Stimulated activated CD8-positive, alpha-beta memory T cell treated with anti-CD3 and anti-CD28 coated beads, Interleukin-12 subunit alpha, Interleukin-12 subunit beta, amount 100 ng/mL, for 1 hour (primary cell): ENCODE measurements around the gene TBC1D8.
"Not testable (repeated sequence)": the region's sequence is repeated elsewhere in the genome, so short reads cannot be mapped to it uniquely, and the experiment has no call there.

ENCODE experiments used
- DNase-seq: peaks from one replicate; pipeline ENCODE4 v3.0.0-alpha.2; 2020; ENCODE audit warnings: low read depth

Gene TBC1D8

GRCh38 chr2:101151146-101151858 lies at the start of gene TBC1D8:
TBC1D8 (minus strand) TSS chr2:101151382; CDS start chr2:101151253, 129 bp downstream.
- DNase-seq, result peak; percentile 24

DNA sequence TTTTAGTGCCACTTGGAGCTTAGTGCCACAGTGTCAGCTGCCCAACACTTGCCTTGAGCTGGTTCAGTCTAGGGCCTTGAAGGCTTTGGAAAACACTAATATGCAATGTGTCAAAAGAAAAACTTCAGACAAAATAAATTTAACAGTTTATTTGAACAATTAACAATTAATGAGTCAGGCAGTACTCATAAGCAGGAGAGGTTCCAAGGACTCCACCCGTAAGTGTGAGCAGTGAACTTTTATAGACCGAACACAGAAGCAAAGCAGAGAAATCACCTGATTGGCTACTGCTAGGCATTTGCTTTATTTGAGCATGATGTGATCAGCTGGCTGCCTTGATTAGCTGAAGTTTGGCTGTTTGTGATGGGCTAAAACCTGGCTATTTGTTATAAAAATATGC lies 49.5 kb upstream of the TBC1D8 start:
- no peak for DNase-seq

GRCh38 chr2:101199251-101199791 lies 48.1 kb upstream of the TBC1D8 start:
- no peak for DNase-seq

- no peak for DNase-seq
These were observed 46.6 kb upstream of the TBC1D8 start for GRCh38 chr2:101197814-101198213.

DNA sequence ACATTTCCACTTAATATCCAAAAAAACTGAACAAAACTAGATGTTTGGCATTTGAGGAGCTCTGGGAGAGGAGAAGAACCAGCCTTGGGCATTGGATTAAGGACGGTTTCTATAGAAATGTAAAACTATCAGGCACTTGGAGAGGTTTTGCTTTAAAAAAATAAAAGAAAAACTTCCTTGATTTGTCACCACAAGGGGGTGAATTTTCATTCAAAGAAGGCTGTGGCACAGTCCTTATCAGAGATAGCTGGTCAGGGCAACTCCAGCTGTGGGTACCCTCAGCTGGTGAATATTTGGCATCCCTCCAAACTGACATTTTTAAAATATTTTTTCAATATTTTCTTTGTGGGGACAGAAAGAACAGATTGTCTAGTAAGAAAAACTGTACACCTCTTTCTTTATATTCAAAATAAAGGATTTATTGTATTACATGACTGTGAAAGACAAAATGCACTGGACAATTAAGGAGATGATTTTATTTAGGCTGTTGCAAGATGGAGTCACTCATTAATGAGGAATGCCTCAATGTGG lies 46.1 kb upstream of the TBC1D8 start:
- DNase-seq, result no peak

- DNase-seq, result no peak
These were observed 44.9 kb upstream of the TBC1D8 start for GRCh38 chr2:101195871-101196661.

DNA sequence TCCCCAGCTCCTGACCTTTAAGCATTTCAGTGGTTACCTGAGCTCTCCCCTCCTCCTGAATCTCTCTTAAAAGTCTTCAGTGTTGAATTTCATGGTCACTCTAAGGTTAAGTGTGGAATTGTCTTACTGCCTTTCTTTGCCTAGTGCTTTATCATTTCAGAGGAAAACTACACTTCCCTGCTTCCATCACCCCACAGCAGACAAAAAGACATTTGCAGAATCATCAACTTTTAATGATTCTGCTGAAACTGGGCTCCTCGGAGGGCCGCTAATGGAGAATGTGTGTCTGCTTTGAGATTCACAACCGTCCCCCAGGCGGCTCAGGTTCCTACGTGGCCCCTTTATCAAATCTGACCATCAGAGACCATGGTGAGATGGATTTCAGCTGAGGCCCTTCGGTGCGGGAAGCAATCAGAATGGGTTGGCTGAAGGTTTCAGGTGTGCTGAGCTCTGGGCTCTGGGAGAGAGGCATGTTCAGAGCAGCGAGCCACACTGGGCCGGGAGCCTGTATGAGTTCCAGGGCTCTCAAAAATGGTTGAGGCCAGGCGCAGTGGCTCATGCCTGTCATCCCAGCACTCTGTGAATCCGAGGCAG lies 41.9 kb upstream of the TBC1D8 start:
- DNase-seq, result no peak

DNA sequence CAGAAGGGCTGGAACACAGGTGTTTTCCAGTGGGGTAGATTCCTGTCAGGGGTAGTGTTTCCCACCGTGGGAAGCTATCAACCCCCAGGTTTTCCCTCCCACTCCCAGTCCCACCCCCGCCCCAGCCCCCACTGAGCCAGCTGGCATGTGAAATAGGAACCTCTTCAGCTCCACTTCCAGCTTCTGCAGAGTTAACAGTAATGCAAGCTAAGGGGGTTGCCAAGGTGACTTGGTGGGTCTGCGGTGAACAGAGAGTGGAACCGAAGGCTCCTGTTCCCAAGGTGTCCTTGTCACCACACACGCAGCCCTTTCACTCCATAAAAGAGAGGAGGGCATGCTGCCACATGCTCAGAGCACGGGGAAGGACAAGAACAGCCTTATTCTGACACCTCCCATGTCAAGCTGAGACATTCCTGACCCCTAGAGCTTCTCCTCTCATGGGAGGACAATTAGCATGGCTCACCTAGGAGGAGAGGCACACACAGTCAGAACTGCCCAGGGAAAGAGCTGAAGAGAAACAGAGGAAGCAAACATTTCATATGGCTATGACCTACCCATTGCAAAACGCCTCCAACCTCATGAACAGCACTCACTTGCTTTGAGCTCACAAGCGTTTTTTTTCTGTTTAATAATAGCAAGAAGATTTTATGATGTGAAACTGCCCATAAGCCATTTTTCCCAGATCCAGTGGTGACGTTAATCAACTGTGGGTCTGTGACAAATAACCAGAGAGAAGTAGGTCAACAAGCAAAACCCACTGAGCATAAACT lies 39.8 kb upstream of the TBC1D8 start:
- DNase-seq, result no peak

DNA sequence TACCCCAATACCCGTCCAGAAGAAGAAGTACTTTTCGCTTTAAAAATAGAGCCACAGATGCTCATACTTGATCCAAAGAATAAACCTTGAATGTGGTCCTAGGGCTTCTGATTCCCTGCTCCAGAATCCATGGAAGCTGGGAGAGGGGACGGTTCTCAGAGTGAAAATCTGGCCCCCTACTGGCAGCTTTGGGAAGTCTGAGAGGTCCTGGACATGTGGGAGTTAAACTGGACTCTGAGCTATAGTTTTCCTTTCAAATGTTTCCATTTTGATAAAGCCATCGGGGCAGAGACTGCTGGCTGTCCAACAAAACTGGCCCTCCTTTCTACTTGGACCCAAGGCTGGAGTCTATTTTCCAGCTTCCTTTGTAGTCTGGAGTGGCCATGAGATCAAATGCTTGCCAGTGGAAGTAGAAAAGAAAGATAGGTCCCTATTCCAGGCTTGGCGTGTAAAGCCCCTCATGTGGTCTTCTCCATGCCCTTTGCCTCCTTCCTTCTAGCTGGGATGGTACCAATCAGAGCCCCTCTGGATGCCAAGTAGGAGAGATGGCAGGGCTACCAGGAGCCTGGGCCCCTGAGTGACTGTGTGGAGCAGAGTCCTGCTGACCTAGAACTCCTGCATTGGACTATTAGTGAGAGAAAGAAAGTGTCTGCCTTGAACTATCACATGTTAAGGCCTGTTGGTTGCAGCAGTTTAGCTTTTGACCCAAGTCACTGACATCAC lies 37.7 kb upstream of the TBC1D8 start:
- DNase-seq, result no peak

GRCh38 chr2:101187131-101187530 lies 35.9 kb upstream of the TBC1D8 start:
- DNase-seq, result no peak

DNA sequence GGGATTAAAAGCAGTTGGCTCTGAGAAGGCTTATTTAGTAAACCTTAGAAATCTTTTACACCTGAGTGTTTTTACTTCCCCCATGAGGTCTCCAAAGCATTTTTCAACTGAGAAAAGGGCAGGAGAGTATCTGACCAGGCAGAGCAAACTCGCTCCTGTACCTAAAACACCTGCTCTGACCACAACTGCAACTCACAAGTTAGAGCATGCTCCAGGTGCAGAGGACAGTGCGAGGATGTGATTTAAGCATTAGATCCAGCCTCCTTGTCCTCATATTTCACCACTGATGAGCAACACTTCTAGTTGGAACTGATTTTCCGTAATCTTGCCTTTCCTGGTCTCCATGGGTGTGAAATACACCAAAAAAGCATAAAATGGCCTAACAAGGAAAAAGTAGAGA lies 34.5 kb upstream of the TBC1D8 start:
- DNase-seq, result no peak

DNA sequence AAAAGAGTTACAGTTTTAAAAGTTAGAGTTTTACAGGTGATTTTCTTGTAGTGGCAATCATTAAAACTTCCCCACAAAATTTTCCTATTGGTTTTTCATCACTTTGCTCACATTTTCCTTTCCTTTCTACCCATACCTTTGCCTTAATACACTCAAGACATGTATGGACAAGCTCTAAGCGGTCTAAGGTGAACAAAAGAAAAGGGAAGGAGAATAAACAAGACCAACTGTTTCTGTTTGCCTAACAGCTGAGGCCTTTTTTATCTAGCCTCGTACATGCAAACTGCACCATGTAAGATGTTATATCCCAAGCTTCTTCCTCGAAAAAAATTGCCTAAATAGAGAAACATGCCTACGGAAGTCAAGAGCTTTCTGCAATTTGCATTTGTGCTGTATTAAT lies 33.9 kb upstream of the TBC1D8 start:
- DNase-seq, result no peak

DNA sequence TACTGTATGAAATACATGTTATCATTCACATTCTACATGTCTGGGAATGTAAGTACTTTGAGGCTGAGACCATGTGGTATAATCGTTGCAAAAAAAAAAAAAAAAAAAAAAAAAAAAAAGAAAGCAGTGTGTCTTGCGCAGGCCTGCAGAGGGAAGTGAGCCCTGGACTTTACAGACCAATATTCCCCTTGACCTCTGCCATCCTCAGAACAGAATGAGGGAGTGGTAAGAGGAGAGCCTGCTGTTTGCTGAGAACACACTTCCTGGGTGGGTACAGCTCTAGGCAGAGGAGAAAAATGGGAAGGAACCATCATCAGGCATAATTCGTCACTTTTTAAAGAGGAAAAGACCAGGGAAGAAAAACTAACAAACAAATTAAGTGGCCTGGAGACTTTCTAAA lies 28.8 kb upstream of the TBC1D8 start:
- no peak for DNase-seq

DNA sequence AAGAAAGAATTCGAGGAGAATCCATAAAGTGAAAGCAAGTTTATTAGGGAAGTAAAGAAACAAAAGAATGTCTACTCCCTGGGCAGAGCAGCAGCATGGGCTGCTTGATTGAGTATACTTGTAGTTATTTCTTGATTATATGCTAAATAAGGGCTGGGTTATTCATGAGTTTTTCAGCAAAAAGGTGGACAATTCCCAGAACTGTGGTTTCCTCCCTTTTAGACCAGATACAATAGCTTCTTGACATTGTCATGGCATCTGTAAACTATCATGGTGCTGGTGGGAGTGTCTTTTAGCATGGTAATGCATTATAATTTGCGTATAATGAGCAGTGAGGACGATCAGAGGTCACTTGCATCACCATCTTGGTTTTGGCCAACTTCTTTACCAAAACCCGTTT lies 25.6 kb upstream of the TBC1D8 start:
- DNase-seq, result no peak

- no peak for DNase-seq
These were observed 24.8 kb upstream of the TBC1D8 start for GRCh38 chr2:101175991-101176390.

GRCh38 chr2:101173707-101174295 lies 22.6 kb upstream of the TBC1D8 start:
- DNase-seq, result no peak

- DNase-seq, result not testable (repeated sequence)
These were observed 18.6 kb upstream of the TBC1D8 start for GRCh38 chr2:101169822-101170221.

DNA sequence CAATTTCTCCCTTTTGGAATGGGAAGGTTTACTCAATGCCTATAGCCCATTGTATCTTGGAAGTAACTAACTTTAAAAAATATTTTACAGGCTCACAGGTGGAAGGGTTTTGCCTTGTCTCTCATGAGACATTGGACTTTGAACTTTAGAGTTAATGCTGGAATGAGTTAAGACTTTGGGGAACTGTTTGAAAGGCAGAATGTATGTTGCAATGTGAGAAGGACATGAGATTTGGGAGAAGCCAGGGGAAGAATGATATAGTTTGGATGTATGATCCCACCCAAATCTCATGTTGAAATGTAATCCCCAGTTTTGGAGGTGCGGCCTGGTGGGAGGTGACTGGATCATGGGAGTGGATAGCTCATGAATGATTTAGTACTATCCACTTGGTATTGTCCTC lies 17.5 kb upstream of the TBC1D8 start:
- DNase-seq, result no peak

- DNase-seq, result not testable (repeated sequence)
These were observed 16.4 kb upstream of the TBC1D8 start for GRCh38 chr2:101167532-101167931.

- no peak for DNase-seq
These were observed 12.8 kb upstream of the TBC1D8 start for GRCh38 chr2:101164021-101164420.
